Vagina (tissue), 2 donors: ENCODE results near the gene EXOC8. TPM values are rescaled to one million over a fixed set of nuclear protein-coding genes. Genes with fewer than 3 reads are reported as not detected.

Experiments
- DNase-seq, 2 donors: peaks; one replicate each; pipeline ENCODE4 v3.0.0-alpha.2; 2017; ENCODE audit errors: extremely low spot score in 2 of 2
- H3K27ac ChIP-seq: fragments of 200-600 bp; sonication (generic); one replicate; pipeline ENCODE4 v1.5.1; 2019
- H3K27me3 ChIP-seq: fragments of 200-600 bp; sonication (generic); one replicate; pipeline ENCODE4 v1.5.1; 2019
- H3K36me3 ChIP-seq, 2 donors: fragments of 200-600 bp; sonication (generic); one replicate each; pipeline ENCODE4 v1.5.1; 2017 to 2019
- H3K4me1 ChIP-seq: fragments of 200-600 bp; sonication (generic); one replicate; pipeline ENCODE4 v1.5.1; 2019
- H3K4me3 ChIP-seq, 2 donors: fragments of 200-600 bp; sonication (generic); 1 replicate in 1 of 2; 2 replicates in 1 of 2; pipeline ENCODE4 v1.5.1; 2016 to 2019
- H3K9me3 ChIP-seq: fragments of 200-600 bp; sonication (generic); one replicate; pipeline ENCODE4 v1.5.1; 2019
- CTCF ChIP-seq, 3 experiments: fragments of 450-650 bp in 2 of 3; fragments of 200-600 bp in 1 of 3; sonication (generic) in 1 of 3; IDR thresholded peaks; one replicate each; pipeline ENCODE4 v1.5.1; 2017 to 2019; ENCODE audit warnings: antibody characterized with exemption in 3 of 3, mild to moderate bottlenecking in 2 of 3, moderate library complexity in 2 of 3
- POLR2A ChIP-seq, 2 donors: fragments of 450-650 bp; IDR thresholded peaks; one replicate each; pipeline ENCODE4 v1.6.1; 2017; ENCODE audit warnings: antibody characterized with exemption in 2 of 2, mild to moderate bottlenecking in 2 of 2, moderate library complexity in 2 of 2
- POLR2AphosphoS5 ChIP-seq, 2 donors: sonication (generic); formaldehyde crosslinking; IDR thresholded peaks; one replicate each; pipeline ENCODE4 v1.9.0; 2017; ENCODE audit warnings: antibody characterized with exemption in 2 of 2, mild to moderate bottlenecking in 2 of 2, low read depth in 1 of 2; ENCODE audit not compliant: insufficient read depth in 1 of 2
- intact Hi-C: fragments of 100-400 bp; cut with DNase I; formaldehyde crosslinking; loops from one replicate; pipeline ENCODE4 v1.15.1; 2023
- total RNA-seq: library from RNA; depleted of rRNA; stranded (reverse); fragments of >200 nt; gene quantifications from one replicate; pipeline ENCODE4 v1.2.3, GENCODE V29; 2016

The EXOC8 gene
- total RNA-seq, 1 donor from 2014 or later = 11.5 TPM

- intact Hi-C loops = no loop called here
- Histone ChIP-seq H3K9me3 (no peaks in the 10 kb centered on the region), H3K4me3 (no peak overlapping the region), H3K4me1 (no peaks in the 10 kb centered on the region), H3K27ac (no peak overlapping the region), H3K36me3 (no peaks in the 10 kb centered on the region), H3K27me3 (no peaks in the 10 kb centered on the region)
- DNase-seq = no peak
- TF ChIP-seq CTCF (IDR thresholded peaks at IDR 0.05) = no peak
- no peak for TF ChIP-seq POLR2AphosphoS5 (IDR thresholded peaks at IDR 0.05; ENCODE audit: insufficient read depth in 1 of 2, low read depth in 1 of 2)
- no peak for TF ChIP-seq POLR2A (IDR thresholded peaks at IDR 0.05)
These were observed 18.6 kb downstream of the EXOC8 start for GRCh38 chr1:231319080-231319479.

GRCh38 chr1:231318568-231318967 is 19.1 kb downstream of the EXOC8 start:
- H3K4me3 ChIP-seq = no peak overlapping the region
- TF ChIP-seq POLR2AphosphoS5 (IDR thresholded peaks at IDR 0.05; ENCODE audit: insufficient read depth in 1 of 2, low read depth in 1 of 2) (no peak), CTCF (IDR thresholded peaks at IDR 0.05) (no peak), POLR2A (IDR thresholded peaks at IDR 0.05) (no peak)
- peak in 1 of 2 donors; percentile 54 for DNase-seq
- H3K9me3 ChIP-seq = no peaks in the 10 kb centered on the region
- no peaks in the 10 kb centered on the region for H3K4me1 ChIP-seq
- intact Hi-C loops = no loop called here
- H3K36me3 ChIP-seq = no peaks in the 10 kb centered on the region
- H3K27me3 ChIP-seq = no peaks in the 10 kb centered on the region
- no peak overlapping the region for H3K27ac ChIP-seq

GRCh38 chr1:231318015-231318355 is 19.7 kb downstream of the EXOC8 start:
- peak in 1 of 2 donors; percentile 69 for DNase-seq
- H3K27me3 ChIP-seq = no peaks in the 10 kb centered on the region
- no peaks in the 10 kb centered on the region for H3K4me1 ChIP-seq
- no peaks in the 10 kb centered on the region for H3K36me3 ChIP-seq
- no peaks in the 10 kb centered on the region for H3K9me3 ChIP-seq
- no peak for TF ChIP-seq CTCF (IDR thresholded peaks at IDR 0.05)
- no peak for TF ChIP-seq POLR2A (IDR thresholded peaks at IDR 0.05)
- TF ChIP-seq POLR2AphosphoS5 (IDR thresholded peaks at IDR 0.05; ENCODE audit: insufficient read depth in 1 of 2, low read depth in 1 of 2) = no peak
- H3K27ac ChIP-seq = no peak overlapping the region
- intact Hi-C loops = no loop called here
- H3K4me3 ChIP-seq = no peak overlapping the region

- H3K4me3 ChIP-seq = no peak overlapping the region
- TF ChIP-seq POLR2A (IDR thresholded peaks at IDR 0.05) (no peak), CTCF (IDR thresholded peaks at IDR 0.05) (no peak), POLR2AphosphoS5 (IDR thresholded peaks at IDR 0.05; ENCODE audit: insufficient read depth in 1 of 2, low read depth in 1 of 2) (no peak)
- no peaks in the 10 kb centered on the region for H3K36me3 ChIP-seq
- DNase-seq = peak in 1 of 2 donors; percentile 27
- H3K4me1 ChIP-seq = no peaks in the 10 kb centered on the region
- intact Hi-C loops = no loop called here
- H3K9me3 ChIP-seq = no peaks in the 10 kb centered on the region
- H3K27me3 ChIP-seq = no peaks in the 10 kb centered on the region
- H3K27ac ChIP-seq = no peak overlapping the region
These were observed 20.2 kb downstream of the EXOC8 start for GRCh38 chr1:231317306-231318014.

- intact Hi-C loops = no loop called here
- Histone ChIP-seq H3K9me3 (no peaks in the 10 kb centered on the region), H3K27ac (no peak overlapping the region), H3K4me3 (no peak overlapping the region), H3K4me1 (no peaks in the 10 kb centered on the region), H3K36me3 (no peaks in the 10 kb centered on the region), H3K27me3 (no peaks in the 10 kb centered on the region)
- TF ChIP-seq CTCF (IDR thresholded peaks at IDR 0.05) (no peak), POLR2AphosphoS5 (IDR thresholded peaks at IDR 0.05; ENCODE audit: insufficient read depth in 1 of 2, low read depth in 1 of 2) (no peak), POLR2A (IDR thresholded peaks at IDR 0.05) (no peak)
- DNase-seq = peak in 1 of 2 donors; percentile 49
These were observed 21.8 kb downstream of the EXOC8 start for GRCh38 chr1:231315887-231316286.
